HepG2 (cell line): Measurements from ENCODE around the gene SEC24D. TPM values are rescaled to one million over a fixed set of nuclear protein-coding genes. Genes with fewer than 3 reads are reported as not detected.

Source experiments
- ATAC-seq: fragments of 200-7000 bp; cut with Tn5 transposase; 3 replicates; pipeline ENCODE4 v1.9.1; 2020; ENCODE audit warnings: mild to moderate bottlenecking, moderate library complexity
- BruUV-seq: library from RNA; stranded (reverse); fragments of 400-500 nt; replicated peaks from 2 replicates; lab custom pipeline; 2021; lab: Mats Ljungman, UMichigan
- CTCF ChIA-PET: fragments of 300-600 bp; formaldehyde crosslinking; extraction: SDS; loops from one replicate; lab custom pipeline; 2021; ENCODE audit warnings: low total read pairs, inconsistent platforms, low intra/inter-chr PET ratio; lab: Yijun Ruan, JAX
- POLR2A ChIA-PET: fragments of 350-600 bp; sonication (Branson Sonifier 250); formaldehyde crosslinking; loops from one replicate; lab custom pipeline; 2020; ENCODE audit warnings: antibody characterized with exemption, inconsistent platforms; lab: Yijun Ruan, JAX
- DNase-seq: peaks from one replicate; pipeline ENCODE4 v3.0.0-alpha.2; 2015; ENCODE audit warnings: low spot score
- FAIRE-seq: peaks from 3 replicates; lab custom pipeline; 2011; peaks lifted over from hg19 to GRCh38; lab: Jason Lieb, UNC
- H2AFZ ChIP-seq: one replicate; pipeline ENCODE4 v1.6.1; 2011; ENCODE audit warnings: low read length, inconsistent platforms
- H3K27ac ChIP-seq: fragments of 300-600 bp; 3 replicates; pipeline ENCODE4 v1.8.0; 2011; ENCODE audit warnings: mixed run types, mild to moderate bottlenecking, mixed read lengths, low read length, inconsistent platforms; ENCODE audit not compliant: insufficient read depth; ENCODE audit errors: extremely low read length
- H3K27me3 ChIP-seq, 2 experiments: fragments of 200-600 bp in 1 of 2; 2 replicates in 1 of 2; 3 replicates in 1 of 2; pipeline versions ENCODE4 v1.6.0 to v1.8.0; 2011; ENCODE audit warnings: low read length in 2 of 2, mild to moderate bottlenecking in 2 of 2, moderate library complexity in 2 of 2, inconsistent platforms in 1 of 2; ENCODE audit not compliant: insufficient read depth in 2 of 2, control insufficient read depth in 1 of 2
- H3K36me3 ChIP-seq, 2 experiments: fragments of 200-600 bp in 1 of 2; replicated peaks in 1 of 2; 2 replicates in 1 of 2; 3 replicates in 1 of 2; pipeline versions ENCODE4 v1.5.1 to v1.8.0; 2011; ENCODE audit warnings: low read length in 2 of 2, inconsistent platforms in 1 of 2; ENCODE audit not compliant: insufficient read depth in 2 of 2, control insufficient read depth in 1 of 2
- H3K4me1 ChIP-seq: 2 replicates; pipeline ENCODE4 v1.5.1; 2012; ENCODE audit warnings: low read length, inconsistent platforms; ENCODE audit not compliant: insufficient read depth
- H3K4me2 ChIP-seq: 2 replicates; pipeline ENCODE4 v1.6.0; 2011; ENCODE audit warnings: low read depth, low read length, inconsistent platforms
- H3K4me3 ChIP-seq, 3 experiments: fragments of 200-600 bp in 1 of 3; sonication (generic), shearing (Covaris generic) in 1 of 3; replicated peaks in 1 of 3; 2 replicates each; pipeline ENCODE4 v1.5.1; 2011 to 2016; ENCODE audit warnings: low read length in 3 of 3, inconsistent platforms in 2 of 3, low read depth in 2 of 3, mild to moderate bottlenecking in 2 of 3, control low read depth in 1 of 3, mixed read lengths in 1 of 3; ENCODE audit not compliant: insufficient read depth in 1 of 3
- H3K79me2 ChIP-seq: one replicate; pipeline ENCODE4 v1.6.1; 2011; ENCODE audit warnings: low read length, inconsistent platforms; ENCODE audit not compliant: insufficient read depth
- H3K9ac ChIP-seq: 2 replicates; pipeline ENCODE4 v1.6.0; 2011; ENCODE audit warnings: mild to moderate bottlenecking, low read depth, low read length, inconsistent platforms; ENCODE audit not compliant: insufficient read depth
- H3K9me3 ChIP-seq: 2 replicates; pipeline ENCODE4 v1.5.1; 2012; ENCODE audit warnings: mild to moderate bottlenecking, low read length
- H4K20me1 ChIP-seq: 2 replicates; pipeline ENCODE4 v1.6.0; 2011; ENCODE audit warnings: inconsistent platforms, mild to moderate bottlenecking, low read length, moderate library complexity; ENCODE audit not compliant: insufficient read depth
- ARHGAP35 ChIP-seq: sonication (generic); formaldehyde crosslinking; IDR thresholded peaks from 2 replicates; pipeline ENCODE4 v1.9.0; 2022; ENCODE audit warnings: mild to moderate bottlenecking, inconsistent platforms, moderate library complexity, missing genetic modification reagents, borderline replicate concordance
- DDIT3 ChIP-seq: sonication (generic); formaldehyde crosslinking; IDR thresholded peaks from 2 replicates; pipeline ENCODE4 v1.4.0; 2020; ENCODE audit warnings: mild to moderate bottlenecking, missing genetic modification reagents
- ERF ChIP-seq: IDR thresholded peaks from 2 replicates; pipeline ENCODE4 v1.6.1; 2018; ENCODE audit warnings: missing biosample characterization, missing genetic modification reagents
- GPN1 ChIP-seq: sonication (generic); formaldehyde crosslinking; IDR thresholded peaks from 2 replicates; pipeline ENCODE4 v1.5.1; 2020; ENCODE audit warnings: missing genetic modification reagents, borderline replicate concordance
- JUNB ChIP-seq: sonication (generic); formaldehyde crosslinking; IDR thresholded peaks from 2 replicates; pipeline ENCODE4 v1.8.0; 2022; ENCODE audit warnings: missing genetic modification reagents, mild to moderate bottlenecking, borderline replicate concordance
- LCORL ChIP-seq, 2 experiments: fragments of 450-650 bp in 1 of 2; sonication (generic) in 1 of 2; formaldehyde crosslinking in 1 of 2; IDR thresholded peaks; 2 replicates each; pipeline versions ENCODE4 v1.5.0 to v1.6.1; 2017 to 2020; ENCODE audit warnings: antibody characterized with exemption in 1 of 2, missing genetic modification reagents in 1 of 2
- MXD4 ChIP-seq: IDR thresholded peaks from 2 replicates; pipeline ENCODE4 v1.6.1; 2016; ENCODE audit warnings: mild to moderate bottlenecking, missing biosample characterization, missing genetic modification reagents
- SMYD3 ChIP-seq: sonication (generic); formaldehyde crosslinking; IDR thresholded peaks from 2 replicates; pipeline ENCODE4 v1.8.1; 2023; ENCODE audit warnings: mild to moderate bottlenecking, missing genetic modification reagents
- SNRNP70 ChIP-seq: fragments of 200-400 bp; formaldehyde crosslinking; IDR thresholded peaks from 2 replicates; pipeline ENCODE4 v1.6.1; 2017; ENCODE audit warnings: mild to moderate bottlenecking, low read depth, low read length, moderate library complexity
- SP2 ChIP-seq: sonication (generic); formaldehyde crosslinking; IDR thresholded peaks from 2 replicates; pipeline ENCODE4 v1.5.1; 2020; ENCODE audit warnings: mild to moderate bottlenecking, missing genetic modification reagents
- SRSF1 ChIP-seq: fragments of 200-400 bp; formaldehyde crosslinking; optimal IDR thresholded peaks from 2 replicates; pipeline ENCODE3; 2017; ENCODE audit warnings: mild to moderate bottlenecking, low read depth, low read length, moderate library complexity
- ZNF138 ChIP-seq: sonication (generic); formaldehyde crosslinking; IDR thresholded peaks from 2 replicates; pipeline ENCODE4 v1.5.0; 2020; ENCODE audit warnings: mild to moderate bottlenecking, low read depth, missing genetic modification reagents
- ZNF232 ChIP-seq: sonication (generic); formaldehyde crosslinking; IDR thresholded peaks from 2 replicates; pipeline ENCODE4 v1.4.0; 2020; ENCODE audit warnings: missing genetic modification reagents, borderline replicate concordance
- ZNF564 ChIP-seq: sonication (generic); formaldehyde crosslinking; IDR thresholded peaks from 2 replicates; pipeline ENCODE4 v1.8.1; 2023; ENCODE audit warnings: mild to moderate bottlenecking, missing genetic modification reagents
- ZNF670 ChIP-seq: sonication (generic); formaldehyde crosslinking; IDR thresholded peaks from 2 replicates; pipeline ENCODE4 v1.8.0; 2022; ENCODE audit warnings: mild to moderate bottlenecking, missing genetic modification reagents, borderline replicate concordance
- ZNF720 ChIP-seq: sonication (generic); formaldehyde crosslinking; IDR thresholded peaks from 2 replicates; pipeline ENCODE4 v1.4.0; 2020; ENCODE audit warnings: missing genetic modification reagents
- ZNF75D ChIP-seq: sonication (generic); formaldehyde crosslinking; IDR thresholded peaks from 2 replicates; pipeline ENCODE4 v1.8.1; 2023; ENCODE audit warnings: missing genetic modification reagents, mild to moderate bottlenecking, borderline replicate concordance
- WGBS: methylation state at CpG from one replicate; pipeline ENCODE4 v1.1.6; 2017; ENCODE audit warnings: low lambda C conversion rate; 5-methylcytosine and 5-hydroxymethylcytosine counted together
- in situ Hi-C: cut with HindIII; loops from 2 replicates; pipeline ENCODE4 v1.10.0; 2017; ENCODE audit warnings: low pct_unique_long_range_greater_than_20kb; ENCODE audit not compliant: extremely low pct_ligation_motif_present
- intact Hi-C: fragments of 100-400 bp; cut with micrococcal nuclease; formaldehyde crosslinking; loops from one replicate; pipeline ENCODE4 v1.10.0; 2022; ENCODE audit not compliant: unreplicated experiment
- polyA plus RNA-seq, 8 experiments: library from polyadenylated mRNA; depleted of rRNA in 3 of 8; stranded (reverse) in 7 of 8; unstranded in 1 of 8; fragments of >200 nt; fragmentation: Illumina TruSeq in 4 of 8; extraction: Trizol in 4 of 8; gene quantifications; 2 replicates each; pipeline versions ENCODE4 v1.2.1 to v1.2.3, GENCODE V29; 2011 to 2016; ENCODE audit warnings: low read depth in 4 of 8, missing spikeins in 1 of 8, mixed read lengths in 1 of 8; ENCODE audit not compliant: insufficient read depth in 1 of 8
- total RNA-seq, 5 experiments: library from RNA; depleted of rRNA; stranded (reverse); fragments of >200 nt; fragmentation: Illumina TruSeq; extraction: Trizol; gene quantifications; 2 replicates each; pipeline ENCODE4 v1.2.3, GENCODE V29; 2016; ENCODE audit warnings: low read depth in 1 of 5
- TF ChIP-seq, protein P1 (sequence below): sonication (generic); formaldehyde crosslinking; conservative IDR thresholded peaks from 2 replicates; pipeline ENCODE4 v1.8.0; 2022; ENCODE audit warnings: mild to moderate bottlenecking, moderate library complexity, missing genetic modification reagents

SEC24D gene
- total and polyA plus RNA-seq, 2 of the 13 experiments (the other 11 are each of a cell fraction or from before 2014, with no cell fraction given): 30.0 to 51.1 TPM

DNA sequence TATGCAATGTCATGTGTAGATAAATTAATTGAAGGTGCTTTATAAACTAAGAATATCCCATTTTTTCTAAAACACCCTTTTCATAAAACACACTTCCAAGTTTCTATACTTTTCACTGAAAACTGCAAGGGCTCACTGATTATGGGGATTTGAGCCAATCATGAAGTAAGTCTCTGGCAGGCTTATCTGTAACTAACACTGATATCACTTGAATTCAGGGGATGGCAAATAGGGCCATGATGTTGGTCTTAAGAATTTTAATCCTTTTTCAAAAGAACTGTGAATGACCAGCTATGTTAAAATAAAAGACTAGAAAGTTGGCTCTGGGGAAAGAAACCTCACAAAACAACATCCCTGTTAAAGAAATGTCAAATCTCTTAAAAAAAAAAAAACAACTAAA, 13.0 kb upstream of the SEC24D start:
- in situ Hi-C loops (no loop called here), intact Hi-C loops (no loop called here)
- Histone ChIP-seq H2AFZ (no peak overlapping the region), H3K4me1 (peaks cover 14% of the 10 kb centered on the region; the same call in 1 of the 2 replicates), H3K36me3 (no peaks in the 10 kb centered on the region), H3K79me2 (no peaks in the 10 kb centered on the region), H4K20me1 (no peaks in the 10 kb centered on the region), H3K9ac (no peak overlapping the region), H3K9me3 (no peaks in the 10 kb centered on the region), H3K27me3 (no peaks in the 10 kb centered on the region), H3K27ac (no peak overlapping the region), H3K4me2 (no peak overlapping the region), H3K4me3 (no peak overlapping the region)
- TF ChIP-seq SNRNP70: no peak
- TF ChIP-seq DDIT3 (CRISPR knock-in tag): no peak
- no peak for TF ChIP-seq ZNF720 (CRISPR knock-in tag)
- no peak for TF ChIP-seq ARHGAP35 (CRISPR knock-in tag)
- TF ChIP-seq ZNF670 (CRISPR knock-in tag): no peak
- TF ChIP-seq ERF (CRISPR knock-in tag): no peak
- no peak for TF ChIP-seq SP2 (CRISPR knock-in tag)
- ChIA-PET CTCF (no interaction called here), POLR2A (no interaction called here)
- DNase-seq (no peak), FAIRE-seq (no peak), ATAC-seq (no peak)
- no TSS peak for BruUV-seq

- H3K9me3 ChIP-seq: no peaks in the 10 kb centered on the region
- no peaks in the 10 kb centered on the region for H3K36me3 ChIP-seq
- ATAC-seq (no peak), FAIRE-seq (no peak), DNase-seq (no peak)
- ChIA-PET CTCF (no interaction called here), POLR2A (no interaction called here)
- H3K79me2 ChIP-seq: no peaks in the 10 kb centered on the region
- H3K4me3 ChIP-seq: no peak overlapping the region
- in situ Hi-C loops: no loop called here
- H3K4me2 ChIP-seq: no peak overlapping the region
- H3K9ac ChIP-seq: no peak overlapping the region
- H4K20me1 ChIP-seq: no peaks in the 10 kb centered on the region
- 83% methylated on average over 7 of the region's 7 CpGs for WGBS
- H3K27ac ChIP-seq: no peak overlapping the region
- BruUV-seq: no TSS peak
- no peaks in the 10 kb centered on the region for H3K27me3 ChIP-seq
- H2AFZ ChIP-seq: no peak overlapping the region
- intact Hi-C loops: no loop called here
- peaks cover 14% of the 10 kb centered on the region; the same call in 1 of the 2 replicates for H3K4me1 ChIP-seq
- TF ChIP-seq MXD4 (no peak), ZNF138 (CRISPR knock-in tag) (no peak), SMYD3 (CRISPR knock-in tag) (no peak), JUNB (CRISPR knock-in tag) (no peak), ZNF232 (CRISPR knock-in tag) (no peak), ZNF75D (no peak), ZNF564 (no peak), GPN1 (CRISPR knock-in tag) (no peak), SRSF1 (no peak), LCORL (IDR thresholded peaks at IDR 0.05) (no peak), LCORL (CRISPR knock-in tag; IDR thresholded peaks at IDR 0.05) (no peak)
- TF ChIP-seq, protein P1, sequence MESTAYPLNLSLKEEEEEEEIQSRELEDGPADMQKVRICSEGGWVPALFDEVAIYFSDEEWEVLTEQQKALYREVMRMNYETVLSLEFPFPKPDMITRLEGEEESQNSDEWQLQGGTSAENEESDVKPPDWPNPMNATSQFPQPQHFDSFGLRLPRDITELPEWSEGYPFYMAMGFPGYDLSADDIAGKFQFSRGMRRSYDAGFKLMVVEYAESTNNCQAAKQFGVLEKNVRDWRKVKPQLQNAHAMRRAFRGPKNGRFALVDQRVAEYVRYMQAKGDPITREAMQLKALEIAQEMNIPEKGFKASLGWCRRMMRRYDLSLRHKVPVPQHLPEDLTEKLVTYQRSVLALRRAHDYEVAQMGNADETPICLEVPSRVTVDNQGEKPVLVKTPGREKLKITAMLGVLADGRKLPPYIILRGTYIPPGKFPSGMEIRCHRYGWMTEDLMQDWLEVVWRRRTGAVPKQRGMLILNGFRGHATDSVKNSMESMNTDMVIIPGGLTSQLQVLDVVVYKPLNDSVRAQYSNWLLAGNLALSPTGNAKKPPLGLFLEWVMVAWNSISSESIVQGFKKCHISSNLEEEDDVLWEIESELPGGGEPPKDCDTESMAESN (CRISPR knock-in tag): no peak
Observed at GRCh38 chr4:118848242-118848641, 12.3 kb upstream of the SEC24D start.
